ENCODE results near the gene ZNF780B.
"Not testable (repeated sequence)": the region's sequence is repeated elsewhere in the genome, so short reads cannot be mapped to it uniquely, and the experiment has no call there.

Gene ZNF780B

DNA sequence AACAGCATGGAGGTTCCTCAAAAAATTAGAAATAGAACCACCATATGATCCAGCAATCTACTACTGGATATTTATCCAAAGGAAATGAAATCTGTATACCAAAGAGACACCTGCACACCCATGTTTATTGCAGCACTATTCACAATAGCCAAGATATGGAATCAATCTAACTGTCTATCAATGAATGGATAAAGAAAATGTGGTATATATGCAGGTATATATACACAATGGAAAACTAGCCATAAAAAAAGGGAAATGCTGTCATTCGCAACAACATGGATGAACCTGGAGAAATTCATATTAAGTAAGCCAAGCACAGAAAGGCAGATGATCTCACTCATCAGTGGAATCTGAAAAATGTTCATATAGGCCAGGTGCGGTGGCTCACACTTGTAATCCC is 2.5 kb downstream of the ZNF780B start:
- FAIRE-seq = no peak

DNA sequence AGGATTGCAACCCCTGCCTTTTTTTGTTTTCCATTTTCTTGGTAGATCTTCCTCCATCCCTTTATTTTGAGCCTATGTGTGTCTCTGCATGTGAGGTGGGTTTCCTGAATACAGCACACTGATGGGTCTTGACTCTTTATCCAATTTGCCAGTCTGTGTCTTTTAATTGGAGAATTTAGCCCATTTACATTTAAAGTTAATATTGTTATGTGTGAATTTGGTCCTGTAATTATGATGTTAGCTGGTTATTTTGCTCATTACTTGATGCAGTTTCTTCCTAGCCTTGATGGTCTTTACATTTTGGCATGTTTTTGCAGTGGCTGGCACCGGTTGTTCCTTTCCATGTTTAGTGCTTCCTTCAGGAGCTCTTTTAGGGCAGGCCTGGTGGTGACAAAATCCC is 14.3 kb downstream of the ZNF780B start:
- FAIRE-seq; DNase-seq (ENCODE audit: insufficient read length, low spot score): not testable (repeated sequence)

More for the DNA sequence above, 2.5 kb downstream of the ZNF780B start:
- DNase-seq (ENCODE audit: insufficient read length, low spot score) = no peak

DNA sequence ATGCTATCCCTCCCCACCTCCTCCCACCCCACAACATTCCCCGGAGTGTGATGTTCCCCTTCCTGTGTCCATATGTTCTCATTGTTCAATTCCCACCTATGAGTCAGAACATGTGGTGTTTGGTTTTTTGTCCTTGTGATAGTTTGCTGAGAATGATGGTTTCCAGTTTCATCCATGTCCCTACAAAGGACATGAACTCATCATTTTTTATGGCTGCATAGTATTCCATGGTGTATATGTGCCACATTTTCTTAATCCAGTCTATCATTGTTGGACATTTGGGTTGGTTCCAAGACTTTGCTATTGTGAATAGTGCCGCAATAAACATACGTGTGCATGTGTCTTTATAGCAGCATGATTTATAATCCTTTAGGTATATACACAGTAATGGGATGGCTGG is 18.0 kb downstream of the ZNF780B start:
- not testable (repeated sequence) for FAIRE-seq; DNase-seq (ENCODE audit: insufficient read length, low spot score)

DNA sequence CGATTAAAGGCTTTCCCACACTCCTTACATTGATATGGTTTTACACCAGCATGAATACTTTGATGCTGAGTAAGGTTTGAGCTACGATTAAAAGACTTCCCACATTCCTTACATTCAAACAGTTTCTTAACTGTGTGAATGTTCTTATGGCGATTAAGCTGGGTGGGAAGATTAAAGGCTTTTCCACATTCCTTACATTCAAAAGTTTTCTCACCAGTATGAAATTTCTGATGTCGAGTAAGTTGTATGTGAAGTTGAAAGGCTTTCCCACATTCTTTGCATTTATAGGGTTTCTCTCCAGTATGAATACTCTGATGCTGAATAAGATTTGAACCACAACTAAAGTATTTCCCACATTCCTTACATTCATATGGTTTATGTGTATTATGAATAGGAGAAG is 20.0 kb downstream of the ZNF780B start:
- FAIRE-seq = no peak
- DNase-seq (ENCODE audit: insufficient read length, low spot score) = no peak

DNA sequence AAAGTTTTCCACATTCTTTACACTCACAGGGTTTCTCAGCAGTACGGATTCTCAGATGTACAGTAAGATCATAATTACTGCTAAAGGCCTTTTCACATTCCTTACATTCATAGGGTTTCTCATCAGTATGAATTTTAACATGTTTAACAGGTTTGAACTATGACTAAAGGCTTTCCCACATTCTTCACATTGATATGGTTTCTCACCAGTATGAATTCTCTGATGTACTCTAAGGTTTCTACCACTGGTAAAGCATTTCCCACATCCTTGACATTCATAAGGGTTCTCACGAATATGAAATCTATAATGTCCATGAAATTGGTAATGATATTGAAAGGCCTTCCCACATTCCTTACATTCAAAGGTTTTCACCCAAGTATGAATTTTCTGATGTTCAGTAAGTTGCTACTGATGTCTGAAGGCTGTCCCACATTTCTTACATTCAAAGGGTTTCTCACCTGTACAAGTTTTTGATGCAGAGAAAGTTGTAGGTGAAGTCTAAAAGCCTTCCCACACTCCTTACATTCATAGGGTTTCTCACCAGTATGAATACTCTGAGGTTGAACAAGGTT is 22.0 kb downstream of the ZNF780B start:
- DNase-seq (ENCODE audit: insufficient read length, low spot score) (no peak), FAIRE-seq (no peak)

DNA sequence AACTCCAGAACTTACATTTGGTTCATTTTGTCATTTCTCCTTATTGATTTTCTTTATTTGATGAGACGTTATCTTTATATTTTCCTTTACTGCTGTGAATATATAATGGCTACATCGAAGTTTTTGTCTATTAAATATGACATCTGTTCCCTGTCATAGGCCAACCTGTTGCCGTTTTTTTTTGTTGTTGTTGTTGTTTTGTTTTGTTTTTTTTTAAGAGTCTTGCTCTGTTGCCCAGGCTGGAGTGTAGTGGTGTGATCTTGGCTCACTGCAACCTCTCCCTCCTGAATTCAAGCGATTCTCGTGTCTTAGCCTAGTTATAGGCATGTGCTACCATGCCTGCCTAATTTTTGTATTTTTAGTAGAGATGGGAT is 29.4 kb downstream of the ZNF780B start:
- DNase-seq (ENCODE audit: insufficient read length, low spot score) (no peak), FAIRE-seq (no peak)

DNA sequence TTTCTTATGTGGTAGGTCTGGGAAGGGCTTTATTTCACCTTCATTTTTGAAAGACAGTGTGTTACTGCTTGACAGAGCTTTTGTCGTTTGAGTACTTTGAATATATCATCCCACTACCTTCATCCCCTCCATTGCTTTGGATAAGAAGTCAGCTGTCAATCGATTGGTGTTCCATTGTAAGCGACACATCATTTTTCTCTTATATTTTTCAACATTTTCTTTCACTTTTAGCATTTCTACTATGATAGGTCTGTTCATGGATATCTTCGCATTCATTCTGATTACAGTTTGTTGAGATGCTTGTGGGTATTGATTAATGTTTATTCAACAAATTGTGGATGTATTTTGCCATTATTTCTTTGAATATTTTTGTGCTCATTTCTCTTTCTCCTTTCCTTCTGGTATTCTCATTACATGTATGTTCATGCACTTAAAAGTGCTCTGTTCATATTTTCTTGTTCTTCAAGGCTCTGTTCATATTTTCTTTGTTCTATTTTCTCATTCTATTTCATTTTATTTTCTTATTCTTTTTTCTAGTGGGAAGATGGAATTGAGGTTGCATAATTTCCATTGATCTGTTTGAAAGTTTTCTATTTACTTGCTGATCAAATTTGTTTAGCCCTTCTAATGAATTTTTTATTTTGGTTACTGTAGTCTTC is 30.0 kb downstream of the ZNF780B start:
- DNase-seq (ENCODE audit: insufficient read length, low spot score) = no peak
- FAIRE-seq = no peak

DNA sequence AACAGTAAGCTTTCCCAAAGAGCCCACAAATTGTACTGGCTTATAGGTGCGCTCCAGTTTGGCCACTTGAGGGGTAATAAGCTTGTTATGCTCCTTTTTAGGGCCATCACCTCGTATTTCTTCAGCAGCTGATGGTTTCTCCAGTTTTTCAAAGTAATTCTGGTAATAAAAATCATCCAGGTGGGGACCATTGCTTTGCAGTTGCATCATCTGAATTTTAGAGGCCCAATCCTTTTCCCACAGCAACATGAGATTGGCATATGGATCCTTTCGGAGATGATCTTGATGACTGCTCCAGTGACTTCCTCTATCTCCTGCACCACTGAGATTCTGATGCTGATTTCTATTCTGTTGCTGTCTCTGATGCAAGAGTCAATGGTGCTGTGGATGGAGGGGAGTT is 32.1 kb downstream of the ZNF780B start:
- no peak for DNase-seq (ENCODE audit: insufficient read length, low spot score)
- no peak for FAIRE-seq

DNA sequence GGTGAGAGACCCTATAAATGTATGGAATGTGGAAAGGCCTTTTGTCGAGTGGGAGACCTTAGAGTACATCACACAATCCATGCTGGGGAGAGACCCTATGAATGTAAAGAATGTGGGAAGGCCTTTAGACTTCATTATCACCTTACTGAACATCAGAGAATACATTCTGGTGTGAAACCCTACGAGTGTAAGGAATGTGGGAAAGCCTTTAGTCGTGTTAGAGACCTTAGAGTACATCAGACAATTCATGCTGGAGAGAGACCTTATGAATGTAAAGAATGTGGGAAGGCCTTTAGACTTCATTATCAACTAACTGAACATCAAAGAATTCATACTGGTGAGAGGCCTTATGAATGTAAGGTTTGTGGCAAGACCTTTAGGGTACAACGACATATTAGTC is 42.0 kb downstream of the ZNF780B start:
- no peak for FAIRE-seq
- DNase-seq (ENCODE audit: insufficient read length, low spot score) = no peak

DNA sequence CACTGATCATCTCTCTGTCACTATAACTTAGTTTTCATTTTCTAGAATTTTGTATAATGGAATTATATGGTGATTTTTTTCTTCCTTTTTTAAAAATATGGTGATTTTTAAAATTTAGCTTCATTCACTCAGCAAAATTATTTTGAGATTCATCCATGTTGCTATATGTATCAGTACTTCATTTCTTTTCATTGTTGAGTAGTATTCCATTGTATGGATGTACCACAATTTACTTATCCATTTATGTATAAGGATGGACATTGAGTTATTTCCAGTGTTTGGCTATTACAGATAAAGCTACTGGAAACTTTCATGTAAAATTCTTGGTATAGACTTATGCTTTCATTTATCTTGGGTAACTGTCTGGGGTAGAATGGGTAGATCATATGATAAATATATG is 46.4 kb downstream of the ZNF780B start:
- FAIRE-seq (no peak), DNase-seq (ENCODE audit: insufficient read length, low spot score) (no peak)

DNA sequence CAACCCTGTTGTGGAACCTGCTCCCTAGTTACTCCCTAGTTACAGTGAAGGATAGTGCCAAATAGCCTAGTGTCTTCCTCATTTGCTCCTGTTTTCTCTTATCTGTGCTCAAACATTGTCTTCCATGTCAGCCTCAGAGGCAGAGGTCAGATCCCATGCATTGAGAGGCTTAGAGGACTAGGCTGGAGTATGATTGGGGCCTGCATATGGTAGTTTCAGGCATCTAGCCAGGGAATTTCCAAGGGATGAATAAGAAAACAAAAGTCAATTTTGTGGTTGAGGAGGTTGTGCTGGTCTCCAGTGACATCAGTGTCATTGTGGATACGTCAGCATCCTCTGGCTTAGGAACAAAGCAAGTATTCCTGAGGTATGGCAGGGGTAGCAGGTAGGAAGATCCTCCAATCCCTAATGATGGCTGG is 49.7 kb downstream of the ZNF780B start:
- peak; percentile 8 for DNase-seq (ENCODE audit: insufficient read length, low spot score)
- no peak for FAIRE-seq

DNA sequence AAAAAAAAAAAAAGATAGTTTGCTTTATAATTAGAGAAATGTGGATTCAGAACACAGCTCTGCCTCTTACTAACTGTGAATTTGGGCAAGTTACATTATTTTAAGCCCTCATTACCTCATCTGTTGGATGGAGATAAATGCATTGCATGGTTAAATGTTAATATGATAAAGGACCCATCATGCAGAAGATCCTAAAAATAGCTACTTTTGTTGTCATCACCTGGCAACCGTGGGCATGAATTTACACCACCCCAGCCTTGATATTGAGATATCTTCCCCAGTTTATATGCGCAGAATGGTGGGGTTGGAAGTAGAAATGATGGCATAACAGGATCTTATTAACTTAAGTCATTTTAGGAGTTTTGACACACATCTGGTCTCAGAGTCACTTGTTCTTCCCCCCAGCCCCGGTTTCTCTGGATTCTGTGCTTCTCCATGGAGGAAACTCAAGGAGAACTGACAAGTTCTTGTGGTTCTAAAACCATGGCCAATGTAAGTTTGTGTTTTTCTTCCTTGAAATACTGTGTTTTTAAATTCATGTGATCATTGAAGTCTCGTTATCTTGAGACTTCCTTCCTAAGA is 50.2 kb downstream of the ZNF780B start:
- FAIRE-seq (no peak), DNase-seq (ENCODE audit: insufficient read length, low spot score) (no peak)

DNA sequence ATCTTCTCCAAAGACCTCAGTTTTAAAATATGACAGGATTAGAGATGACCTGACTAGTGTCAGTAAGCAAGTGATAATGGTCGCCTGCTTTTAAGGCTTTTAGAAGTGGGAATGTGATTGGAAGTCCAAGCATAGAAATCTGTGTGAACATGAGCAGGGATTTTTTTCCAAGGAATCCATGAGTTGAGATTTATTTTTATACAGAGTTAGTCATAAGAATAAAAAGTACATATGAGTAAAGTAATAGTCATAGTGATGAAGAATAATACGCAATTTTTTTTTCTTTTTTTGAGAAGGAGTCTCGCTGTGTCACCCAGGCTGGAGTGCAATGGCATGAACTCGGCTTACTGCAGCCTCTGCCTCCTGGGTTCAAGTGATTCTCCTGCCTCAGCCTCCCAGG is 57.5 kb downstream of the ZNF780B start:
- FAIRE-seq (no peak), DNase-seq (ENCODE audit: insufficient read length, low spot score) (no peak)

DNA sequence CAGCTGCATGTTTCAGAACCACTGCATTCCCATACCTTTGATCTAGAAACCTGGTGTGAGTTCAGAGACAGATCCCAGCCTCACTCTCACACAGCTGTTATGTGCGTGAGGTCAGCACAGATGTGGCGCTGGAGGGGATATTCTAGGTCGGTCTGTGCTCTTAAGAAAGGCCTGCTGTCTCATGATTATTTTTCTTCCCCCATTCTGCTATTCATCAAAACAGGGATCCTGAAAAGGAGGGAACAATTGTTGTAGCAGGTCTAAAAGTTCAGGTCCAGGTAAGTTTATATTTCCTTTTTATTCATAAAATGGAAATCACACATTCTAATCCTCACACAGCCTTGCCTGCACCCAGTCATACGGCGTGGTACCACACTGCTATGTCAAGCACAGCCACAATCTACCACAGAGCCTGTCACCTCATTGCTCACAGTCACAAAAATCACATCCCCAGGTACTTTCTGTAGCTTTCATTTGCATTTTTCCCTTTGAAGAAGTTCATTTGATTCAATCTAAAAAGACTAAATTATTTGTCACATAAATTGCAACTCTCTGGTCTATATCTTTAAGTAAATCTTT is 58.3 kb downstream of the ZNF780B start:
- DNase-seq (ENCODE audit: insufficient read length, low spot score) (no peak), FAIRE-seq (no peak)

DNA sequence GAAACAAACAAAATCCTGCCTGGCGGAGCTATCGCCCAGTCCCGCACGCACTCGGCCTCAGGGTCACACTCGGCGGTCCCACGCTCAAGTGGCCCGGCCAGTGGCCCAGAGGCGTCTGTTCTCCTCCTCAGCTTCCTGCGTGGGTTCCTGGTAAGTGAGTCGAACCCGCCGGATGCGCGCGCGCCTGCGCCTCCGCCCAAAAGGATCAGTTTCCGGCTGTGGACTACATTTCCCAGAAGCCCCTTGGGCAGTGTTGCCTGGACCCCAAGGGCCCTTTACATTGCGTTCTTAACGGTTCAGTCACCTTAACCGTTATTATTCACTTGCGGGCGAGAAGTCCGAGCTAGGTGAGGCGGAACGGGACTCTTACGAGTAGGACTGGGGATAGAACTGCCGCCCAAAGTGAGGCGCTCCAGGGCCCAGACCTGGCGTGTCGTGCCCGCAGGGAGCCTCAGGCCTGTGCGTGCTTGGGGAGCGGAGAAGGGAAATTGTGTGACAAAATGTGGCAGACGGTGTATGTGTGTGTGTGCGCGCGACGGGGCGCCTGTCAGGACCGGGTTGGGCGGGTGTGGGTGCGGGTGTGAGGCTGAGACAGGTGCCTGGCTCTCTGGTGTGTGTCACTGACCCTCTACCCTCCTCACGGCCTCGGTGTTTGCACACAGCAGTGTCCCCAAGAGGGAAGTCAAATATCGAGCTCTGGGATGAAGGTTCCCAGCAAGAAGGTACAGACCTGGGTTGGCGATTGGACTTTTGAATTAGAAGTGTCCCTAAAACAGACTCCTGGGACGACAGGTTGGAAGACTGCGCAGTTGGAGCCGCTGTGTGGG is 59.0 kb downstream of the ZNF780B start, which contains the start of gene ZNF546:
TSS of gene ZNF546 (plus strand) at position 250 of the 827 bp plus-strand sequence. CDS start 1,267 bp downstream, outside the sequence.
- DNase-seq (ENCODE audit: insufficient read length, low spot score) (peak; percentile 94), FAIRE-seq (peak; percentile 89)

DNA sequence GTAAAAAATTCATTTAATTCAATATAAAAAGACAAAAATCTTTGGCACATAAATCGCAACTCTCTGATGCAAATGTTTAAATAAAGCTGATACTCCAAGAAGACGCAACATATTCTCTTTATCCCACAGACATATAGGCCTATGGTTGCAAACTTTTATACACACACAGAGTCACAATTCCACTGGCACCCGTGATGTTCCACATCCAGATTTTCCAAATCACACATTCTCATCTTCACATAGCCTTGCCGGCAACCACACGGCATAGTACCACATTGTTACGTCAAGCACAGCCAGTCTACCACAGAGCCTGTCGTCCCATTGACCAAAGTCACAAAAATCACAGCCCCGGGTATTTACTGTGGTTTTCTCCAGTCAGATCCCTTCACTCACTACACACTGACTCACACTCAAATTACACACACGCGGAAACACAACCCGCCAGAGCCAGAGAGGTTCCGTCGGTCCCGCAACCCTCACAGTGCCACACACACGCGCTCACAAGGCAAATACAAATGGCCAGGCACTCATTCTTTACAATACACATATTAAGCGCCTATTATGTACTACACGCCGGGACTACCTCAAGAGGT is 59.7 kb downstream of the ZNF780B start:
- DNase-seq (ENCODE audit: insufficient read length, low spot score) (peak; percentile 51), FAIRE-seq (no peak)

DNA sequence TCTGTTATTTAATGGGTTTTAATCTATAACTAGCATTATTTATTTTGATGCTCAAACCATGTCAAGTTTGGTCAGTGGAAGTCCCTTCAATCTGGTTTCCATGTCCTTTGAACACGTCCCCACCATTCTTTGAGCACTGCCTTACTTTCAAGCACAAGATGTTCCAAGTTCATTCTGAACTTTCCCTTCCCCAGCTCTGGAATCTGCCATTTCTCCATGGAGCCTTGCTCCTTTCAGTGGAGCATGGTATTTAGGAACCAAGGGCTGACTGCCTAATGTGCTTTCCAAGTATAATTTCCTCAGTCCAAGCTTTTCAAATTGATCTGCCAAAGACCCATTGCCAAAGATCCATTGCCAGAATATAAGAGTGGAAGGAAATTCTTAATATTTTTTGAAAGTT is 60.2 kb downstream of the ZNF780B start:
- FAIRE-seq (no peak), DNase-seq (ENCODE audit: insufficient read length, low spot score) (no peak)

DNA sequence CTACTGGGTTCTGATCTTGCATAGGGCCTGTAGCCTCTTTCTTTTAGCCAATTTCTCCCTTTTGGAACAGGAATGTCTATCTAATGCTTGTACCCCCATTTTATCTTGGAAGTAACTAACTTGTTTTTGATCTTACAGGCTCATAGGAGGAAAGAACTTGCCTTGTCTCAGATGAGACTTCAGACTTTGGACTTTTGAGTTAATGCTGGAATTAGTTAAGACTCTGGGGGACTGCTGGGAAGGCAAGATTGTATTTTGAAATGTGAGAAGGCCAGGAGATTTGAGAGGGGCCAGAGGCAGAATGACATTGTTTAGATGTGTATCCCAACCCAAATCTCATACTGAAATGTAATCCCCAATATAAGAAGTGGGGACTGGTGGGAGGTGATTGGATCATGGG is 61.7 kb downstream of the ZNF780B start:
- DNase-seq (ENCODE audit: insufficient read length, low spot score) (no peak), FAIRE-seq (no peak)

DNA sequence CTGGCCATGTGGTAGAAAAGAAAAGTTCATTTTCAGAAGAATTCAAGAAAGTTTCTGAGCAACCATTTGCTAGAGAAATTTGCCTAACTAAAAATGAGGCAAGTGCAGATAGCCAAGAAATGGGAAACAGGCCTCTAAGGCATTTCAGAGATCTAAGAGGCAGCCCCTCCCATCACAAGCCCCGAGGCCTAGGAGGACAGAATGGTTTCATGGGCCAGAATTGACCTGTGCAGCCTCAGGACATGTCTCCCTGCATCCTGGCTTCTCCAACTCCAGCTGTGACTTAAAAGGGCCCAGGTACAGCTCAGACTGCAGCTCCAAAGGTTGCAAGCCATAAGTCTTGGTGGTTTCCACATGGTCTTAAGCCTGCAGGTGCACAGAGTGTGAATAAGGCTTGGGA is 62.4 kb downstream of the ZNF780B start:
- no peak for DNase-seq (ENCODE audit: insufficient read length, low spot score)
- no peak for FAIRE-seq

DNA sequence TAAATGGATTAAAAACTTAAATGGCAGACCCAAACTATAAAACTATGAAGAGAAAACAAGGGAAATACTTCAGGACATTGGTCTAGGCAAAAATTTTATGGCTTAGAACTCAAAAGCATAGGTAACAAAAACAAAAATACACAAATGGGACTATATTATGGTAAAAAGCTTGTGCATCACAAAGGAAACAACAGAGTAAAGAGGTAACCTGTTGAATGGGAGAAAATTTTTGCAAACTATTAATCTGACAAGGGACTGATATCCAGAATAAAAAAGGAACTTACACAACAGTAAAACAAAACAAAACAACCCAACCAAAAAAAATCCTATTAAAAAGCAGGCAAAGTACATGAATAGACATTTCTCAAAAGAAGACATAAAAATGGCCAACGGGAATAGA is 68.4 kb downstream of the ZNF780B start:
- DNase-seq (ENCODE audit: insufficient read length, low spot score) (no peak), FAIRE-seq (no peak)

DNA sequence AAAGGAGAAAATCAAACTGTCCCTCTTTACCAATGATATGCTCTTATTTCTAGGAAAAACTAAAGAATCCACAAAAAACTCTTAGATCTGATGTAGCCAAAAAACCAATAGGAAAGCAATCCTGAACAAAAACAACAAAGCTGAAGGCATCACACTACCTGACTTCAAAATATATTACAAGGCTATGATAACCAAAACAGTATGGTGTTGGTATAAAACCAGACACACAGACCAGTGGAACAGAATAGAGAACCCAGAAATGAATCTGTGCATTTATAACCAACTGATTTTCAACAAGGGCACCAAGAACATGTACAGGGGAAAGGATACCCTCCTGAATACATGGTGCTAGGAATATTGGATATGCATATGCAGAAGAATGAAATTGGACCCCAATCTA is 68.9 kb downstream of the ZNF780B start:
- no peak for FAIRE-seq
- DNase-seq (ENCODE audit: insufficient read length, low spot score) = no peak

Measured in HTR-8/SVneo (cell line).